ENCODE data around the gene MAP7D2.

The MAP7D2 gene

DNA sequence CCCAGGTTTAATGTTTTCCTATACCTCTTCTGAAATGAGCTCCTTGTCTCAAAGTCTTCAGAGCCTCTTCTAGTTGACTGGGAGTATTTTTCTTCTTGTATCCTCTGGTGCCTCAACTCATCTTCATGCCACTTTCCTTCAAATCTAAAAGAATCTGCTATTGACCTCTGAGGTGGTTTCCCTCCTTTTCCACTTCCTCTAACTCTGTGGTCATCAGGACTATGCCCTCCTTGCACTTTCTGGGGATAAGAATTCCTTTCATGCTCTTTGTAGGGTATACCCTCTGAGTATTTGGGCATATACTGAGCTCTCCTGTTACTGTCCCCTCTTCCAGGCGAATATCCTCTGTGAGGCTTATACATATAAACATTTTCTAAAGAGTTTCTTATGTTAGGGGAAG, 150.7 kb downstream of the MAP7D2 start:
- DNase-seq (ENCODE audit: low read depth): no peak

DNA sequence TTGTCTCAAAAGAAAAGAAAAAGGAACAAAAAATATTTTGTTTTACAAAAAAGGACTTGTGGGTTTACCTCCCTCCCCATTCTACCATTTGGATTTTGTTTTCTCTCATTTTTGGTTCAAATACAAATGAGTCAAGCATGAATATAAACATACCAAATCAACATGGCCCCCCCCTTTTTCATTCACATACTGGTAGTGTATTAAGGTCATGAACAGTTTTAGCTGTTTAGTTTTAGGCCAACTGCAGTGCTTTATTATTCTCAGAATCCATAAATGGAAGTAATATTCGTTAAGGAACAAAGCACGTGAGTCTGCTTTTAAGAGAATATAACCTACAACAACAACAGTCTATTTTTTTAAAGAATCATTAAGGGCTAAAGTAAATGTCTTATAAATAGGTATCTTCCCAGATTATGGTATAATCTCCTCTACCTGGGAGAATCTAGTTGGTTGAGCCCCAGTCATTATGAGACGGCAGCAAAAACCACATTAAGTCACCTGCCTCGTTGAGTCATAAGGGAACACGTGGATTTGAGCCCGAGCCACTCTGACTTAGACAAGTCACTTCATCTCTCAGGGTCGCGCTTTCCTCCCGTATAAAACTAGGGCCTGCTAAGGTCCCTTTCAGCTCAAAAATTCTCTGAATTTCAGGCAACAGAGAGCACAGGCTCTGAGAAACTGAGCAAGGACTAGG, 152.5 kb downstream of the MAP7D2 start:
- no peak for DNase-seq (ENCODE audit: low read depth)

DNA sequence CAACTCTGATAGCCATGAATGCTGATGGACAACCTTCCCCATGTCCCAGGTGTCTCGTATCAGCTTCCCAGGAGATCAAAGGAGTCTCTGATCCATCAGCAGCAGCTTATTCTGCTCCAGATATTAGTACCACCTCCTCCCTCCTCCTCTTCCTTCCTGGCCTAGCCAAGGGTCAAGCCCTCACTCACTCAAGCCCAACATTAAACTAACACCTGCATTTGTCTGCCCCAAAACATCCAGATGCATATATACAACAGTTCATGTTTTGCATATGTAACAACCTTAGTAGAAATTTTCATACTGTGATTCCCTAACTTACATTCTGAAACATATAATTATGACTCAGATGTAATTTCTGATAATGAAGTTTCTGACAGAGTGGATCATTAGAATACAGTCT, 155.8 kb downstream of the MAP7D2 start:
- no peak for DNase-seq (ENCODE audit: low read depth)

DNA sequence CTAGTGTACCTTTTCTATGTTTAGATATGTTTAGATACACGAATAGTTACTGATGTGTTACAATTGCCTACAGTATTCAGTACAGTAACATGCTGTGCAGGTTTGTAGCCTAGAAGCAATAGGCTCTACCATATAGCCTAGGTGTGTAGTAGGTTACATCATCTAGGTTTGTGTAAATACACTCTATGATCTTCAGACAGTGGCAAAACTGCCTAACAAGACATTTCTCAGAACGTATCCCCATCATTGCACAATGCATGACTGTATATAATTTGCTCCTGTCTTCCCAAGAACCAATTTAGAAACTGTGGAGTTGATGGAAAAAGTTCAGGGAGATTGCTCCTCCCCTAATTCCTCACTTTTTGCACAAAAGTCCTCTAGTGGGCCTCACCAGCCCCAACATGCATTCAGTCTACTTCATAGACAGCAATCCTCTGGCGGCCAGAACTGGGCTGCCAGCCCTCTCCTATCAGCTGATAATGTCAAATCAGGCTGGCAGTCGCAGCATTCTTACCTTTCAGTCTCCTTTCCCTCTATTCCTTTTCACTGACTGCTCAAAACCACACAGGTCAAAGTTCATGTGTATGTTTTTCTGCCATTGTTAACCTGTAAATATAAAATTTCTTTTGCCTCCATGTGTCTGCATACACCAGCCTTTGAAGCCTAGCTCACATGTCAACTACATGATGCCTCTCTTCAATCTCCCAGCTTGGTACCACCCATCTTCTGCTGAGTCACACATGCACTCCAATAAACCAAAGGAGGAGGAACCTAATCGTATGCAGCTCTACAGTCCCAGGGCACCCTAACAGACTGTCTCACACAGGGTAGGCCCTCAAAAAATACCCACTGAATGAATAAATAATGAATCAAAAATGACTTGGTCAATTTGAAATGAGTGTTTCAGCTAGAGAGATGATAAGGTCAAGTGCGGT, 157.9 kb downstream of the MAP7D2 start:
- DNase-seq (ENCODE audit: low read depth): no peak

DNA sequence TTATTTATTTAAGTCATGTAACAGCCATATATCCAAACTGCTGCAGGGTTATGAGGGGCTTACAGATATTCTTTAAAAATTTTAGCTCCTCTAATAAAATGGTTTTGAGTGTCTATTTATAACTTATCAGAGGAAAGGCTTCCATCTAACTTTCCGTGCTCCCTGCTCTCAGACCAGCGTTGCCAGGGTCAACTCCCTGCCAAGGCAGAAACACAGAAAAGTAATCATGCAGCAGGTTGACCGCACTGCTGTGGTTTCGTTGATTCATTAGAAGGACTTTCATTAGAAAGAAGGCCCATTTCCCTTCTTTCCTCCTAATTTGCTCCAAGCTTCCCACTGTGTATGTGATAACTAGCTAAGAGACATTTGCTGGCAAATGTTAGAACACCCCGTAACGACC, 159.8 kb downstream of the MAP7D2 start:
- no peak for DNase-seq (ENCODE audit: low read depth)
